Effector CD8-positive, alpha-beta T cell (primary cell): ENCODE results near the gene SMG6.
"Not testable (repeated sequence)": the region's sequence is repeated elsewhere in the genome, so short reads cannot be mapped to it uniquely, and the experiment has no call there.

Experiments
- DNase-seq: peaks from one replicate; lab custom pipeline; 2025; lab: John Stamatoyannopoulos, UW

SMG6 gene

DNA sequence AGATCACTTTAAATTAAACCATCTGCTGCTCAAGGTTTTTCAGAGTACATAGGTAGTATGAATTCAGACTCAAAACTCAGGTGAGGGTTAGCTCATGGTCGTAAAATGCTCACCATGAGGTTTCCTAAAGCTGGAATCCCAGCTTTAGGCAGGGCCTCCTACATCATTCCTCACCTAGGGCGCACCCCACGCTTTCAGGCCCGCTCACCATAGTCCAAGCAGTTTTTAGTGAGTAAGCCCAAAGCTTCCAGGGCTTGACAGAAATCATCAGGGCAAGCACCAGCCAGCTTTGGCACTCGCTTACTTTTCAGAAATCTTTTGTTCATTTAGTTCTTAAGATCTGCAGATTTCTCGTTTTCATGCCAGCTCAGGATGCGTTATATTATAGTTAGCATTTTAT is 158.9 kb downstream of the SMG6 start:
- no peak for DNase-seq

DNA sequence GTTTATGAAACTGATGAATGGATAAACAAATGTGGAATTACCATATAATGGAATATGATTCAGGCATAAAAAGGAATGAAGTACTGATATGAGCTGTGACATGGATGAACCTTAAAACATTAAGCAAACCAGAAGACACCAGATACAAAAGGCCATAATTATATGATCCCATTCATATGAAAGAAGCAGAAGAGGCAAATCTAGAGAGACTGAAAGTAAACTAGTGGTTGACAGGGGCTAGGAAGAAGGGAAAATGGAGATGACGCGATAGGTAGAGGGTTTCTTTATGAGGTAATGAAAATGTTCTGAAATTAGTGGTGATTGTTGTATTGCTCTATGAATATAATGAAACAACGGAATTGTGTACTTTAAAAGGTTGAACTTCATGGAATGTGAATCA is 160.3 kb downstream of the SMG6 start:
- DNase-seq: no peak

GRCh38 chr17:2142682-2143081 is 160.9 kb downstream of the SMG6 start:
- not testable (repeated sequence) for DNase-seq

GRCh38 chr17:2140683-2141082 is 162.9 kb downstream of the SMG6 start:
- no peak for DNase-seq

- DNase-seq: no peak
These were observed 164.8 kb downstream of the SMG6 start for GRCh38 chr17:2138761-2139160.

- DNase-seq: no peak
These were observed 165.3 kb downstream of the SMG6 start for GRCh38 chr17:2138318-2138717.

GRCh38 chr17:2137342-2138098 is 166.1 kb downstream of the SMG6 start:
- no peak for DNase-seq

DNA sequence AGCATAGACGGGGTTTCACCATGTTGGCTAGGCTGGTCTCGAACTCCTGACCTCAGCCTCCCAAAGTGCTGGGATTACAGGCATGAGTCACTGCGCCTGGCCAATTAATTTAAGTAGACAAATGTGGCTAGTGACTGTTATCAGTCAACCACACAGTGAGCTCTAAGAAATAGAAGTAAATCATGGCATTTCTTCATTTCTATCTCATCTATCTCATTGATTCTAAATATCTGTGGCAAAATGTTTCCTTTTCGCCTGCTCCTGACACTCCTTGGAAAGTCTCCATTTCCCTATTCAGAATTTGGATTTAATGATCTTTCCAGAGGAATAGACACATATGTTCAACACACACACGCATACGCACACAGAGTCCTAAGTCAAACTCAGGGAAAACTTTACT is 167.3 kb downstream of the SMG6 start:
- DNase-seq: no peak

DNA sequence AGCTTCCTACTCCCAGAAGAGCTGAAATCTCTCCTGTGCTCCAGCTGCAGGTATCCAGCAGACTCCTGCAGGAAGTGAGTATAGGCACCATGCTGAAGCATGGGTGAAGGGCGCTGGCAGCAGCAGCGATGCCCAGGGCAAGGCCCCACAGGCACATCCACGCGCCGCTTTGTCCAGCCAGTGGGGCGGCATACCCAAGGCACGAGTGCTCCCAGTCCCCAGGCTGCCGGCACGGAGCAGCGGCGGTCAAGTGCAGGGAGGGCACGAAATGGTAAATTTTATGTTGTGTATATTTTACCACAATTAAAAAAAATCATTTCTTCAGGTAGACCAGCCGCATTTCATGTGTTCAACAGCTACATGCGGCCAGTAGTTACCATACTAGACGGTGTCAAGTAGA is 175.6 kb downstream of the SMG6 start:
- DNase-seq: no peak

- no peak for DNase-seq
These were observed 178.5 kb downstream of the SMG6 start for GRCh38 chr17:2125013-2125535.

- no peak for DNase-seq
These were observed 179.2 kb downstream of the SMG6 start for GRCh38 chr17:2124391-2124790.

GRCh38 chr17:2123375-2124251 is 180.0 kb downstream of the SMG6 start:
- DNase-seq: no peak

DNA sequence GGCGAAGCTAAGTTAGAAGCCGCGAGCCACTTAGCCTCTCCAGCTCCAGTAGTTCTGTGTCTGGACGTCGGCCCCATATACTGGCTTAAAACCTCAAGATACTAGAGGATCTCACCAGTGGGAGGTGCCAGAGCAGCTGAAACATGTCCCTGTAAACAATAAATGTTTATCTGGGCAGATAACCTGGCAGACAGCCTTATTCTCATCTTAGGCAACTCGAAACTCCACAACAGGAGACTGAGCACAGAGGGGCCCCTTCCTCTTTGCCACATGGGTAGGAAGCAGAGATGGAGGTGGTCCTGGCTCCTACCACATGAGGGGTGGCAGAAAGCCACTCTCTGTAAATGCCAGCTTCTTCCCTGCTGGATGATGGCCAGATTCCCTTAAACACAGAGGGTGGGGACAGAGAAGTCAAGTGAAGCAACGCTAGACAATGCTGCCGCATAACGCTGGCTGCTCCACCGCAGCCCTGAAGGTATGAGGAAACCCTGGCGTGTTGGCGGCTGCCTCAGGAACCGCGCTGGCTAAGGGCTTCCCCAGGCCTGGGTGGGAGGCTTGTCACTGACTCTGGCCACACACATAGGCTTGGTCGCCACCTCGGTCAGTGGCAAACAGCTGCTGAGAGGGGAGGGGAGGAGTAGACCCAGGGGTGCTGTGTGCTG is 180.8 kb downstream of the SMG6 start:
- no peak for DNase-seq

DNA sequence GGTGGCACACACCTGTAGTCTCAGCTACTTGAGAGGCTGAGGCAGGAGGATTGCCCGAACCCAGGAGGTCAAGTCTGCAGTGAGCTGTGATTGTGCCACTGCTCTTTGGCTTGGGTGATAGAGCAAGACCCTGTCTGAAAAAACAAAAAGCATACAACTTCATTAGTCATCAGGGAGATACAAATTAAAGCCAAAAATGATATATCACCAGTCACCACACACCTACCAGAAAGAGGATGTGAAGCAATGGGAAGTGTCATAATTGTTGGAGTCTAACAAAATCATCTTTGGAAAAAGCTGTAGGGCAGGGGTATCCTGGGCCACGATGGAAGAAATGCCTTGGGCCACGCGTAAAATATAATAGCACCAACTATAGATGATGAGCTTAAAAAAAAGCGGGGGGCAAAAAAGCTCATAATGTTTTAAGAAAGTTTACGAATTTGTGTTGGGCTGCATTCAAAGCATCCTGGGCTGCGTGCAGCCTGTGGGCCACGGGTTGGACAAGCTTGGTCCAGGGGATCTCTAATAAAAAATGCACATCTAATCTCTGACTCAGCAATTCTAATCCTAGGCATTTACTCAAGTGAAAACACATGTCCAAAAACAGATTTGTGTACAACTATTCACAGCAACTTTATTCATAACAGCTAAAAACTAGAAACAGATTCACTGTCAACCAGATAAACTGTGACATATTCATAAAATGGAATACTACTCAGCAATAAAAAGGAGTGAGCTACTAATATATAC is 182.8 kb downstream of the SMG6 start:
- no peak for DNase-seq

DNA sequence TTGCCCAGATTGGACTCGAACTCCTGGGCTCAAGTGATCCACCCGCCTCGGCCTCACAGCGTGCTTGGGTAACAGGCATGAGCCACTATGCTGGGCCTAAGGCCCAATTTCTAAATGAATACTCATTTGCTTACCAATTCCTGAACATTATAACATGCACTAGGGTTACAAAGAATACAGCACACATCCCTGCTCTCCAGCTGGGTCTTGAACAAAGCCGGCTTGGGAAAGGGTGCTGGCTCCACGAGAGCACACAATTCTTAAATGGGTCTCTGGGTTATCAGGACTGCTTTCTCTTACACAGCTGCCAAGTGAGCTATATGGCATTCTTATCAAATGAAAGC is 190.3 kb downstream of the SMG6 start:
- no peak for DNase-seq

- no peak for DNase-seq
These were observed 191.9 kb downstream of the SMG6 start for GRCh38 chr17:2111691-2112090.

DNA sequence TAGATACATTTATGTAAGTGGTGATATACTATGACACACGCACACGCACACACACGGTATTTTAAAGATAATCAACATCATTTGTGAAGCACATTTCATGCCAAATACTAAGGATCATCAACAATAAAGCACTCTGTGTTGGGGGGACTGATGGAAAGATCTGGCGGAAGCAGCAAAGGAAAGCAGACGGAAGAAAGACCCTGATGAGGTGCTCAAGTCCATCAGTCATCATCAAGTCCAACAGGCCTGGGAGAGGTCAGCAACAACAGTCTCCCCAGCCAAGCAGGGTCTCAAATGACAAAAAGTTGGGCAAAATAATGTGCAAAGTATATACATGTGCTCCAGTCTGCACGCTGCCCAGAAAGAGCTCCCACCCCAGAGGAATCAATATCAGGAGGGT is 193.1 kb downstream of the SMG6 start:
- no peak for DNase-seq

- DNase-seq: no peak
These were observed 195.4 kb downstream of the SMG6 start for GRCh38 chr17:2108170-2108569.

- no peak for DNase-seq
These were observed 196.1 kb downstream of the SMG6 start for GRCh38 chr17:2107506-2107905.

GRCh38 chr17:2107050-2107449 is 196.5 kb downstream of the SMG6 start:
- no peak for DNase-seq

GRCh38 chr17:2106308-2106955 is 197.2 kb downstream of the SMG6 start:
- no peak for DNase-seq
